ENCODE data around the gene CALCOCO2.

Gene CALCOCO2

DNA sequence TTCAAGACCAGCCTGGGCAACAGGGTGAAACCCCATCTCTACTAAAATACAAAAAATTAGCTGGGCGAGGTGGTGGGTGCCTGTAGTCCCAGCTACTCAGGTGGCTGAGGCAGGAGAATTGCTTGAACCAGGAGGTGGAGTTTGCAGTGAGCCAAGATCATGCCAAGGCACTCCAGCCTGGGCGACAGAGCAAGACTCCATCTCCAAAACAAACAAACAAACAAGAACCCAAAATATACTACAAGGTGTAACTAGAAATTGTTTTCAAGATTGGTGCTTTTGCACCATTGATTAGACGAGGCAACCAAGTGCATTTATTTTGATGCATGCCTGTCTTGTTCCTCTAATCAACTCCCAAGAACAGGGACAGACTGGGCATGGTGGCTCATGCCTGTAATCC, 41.6 kb downstream of the CALCOCO2 start:
- in situ Hi-C loops (cut with MboI; ENCODE audit: low sequenced_read_pairs): loop anchor here (10.0 kb wide), 1 partner anchor 198 kb away; no protein-coding TSS in a partner anchor

DNA sequence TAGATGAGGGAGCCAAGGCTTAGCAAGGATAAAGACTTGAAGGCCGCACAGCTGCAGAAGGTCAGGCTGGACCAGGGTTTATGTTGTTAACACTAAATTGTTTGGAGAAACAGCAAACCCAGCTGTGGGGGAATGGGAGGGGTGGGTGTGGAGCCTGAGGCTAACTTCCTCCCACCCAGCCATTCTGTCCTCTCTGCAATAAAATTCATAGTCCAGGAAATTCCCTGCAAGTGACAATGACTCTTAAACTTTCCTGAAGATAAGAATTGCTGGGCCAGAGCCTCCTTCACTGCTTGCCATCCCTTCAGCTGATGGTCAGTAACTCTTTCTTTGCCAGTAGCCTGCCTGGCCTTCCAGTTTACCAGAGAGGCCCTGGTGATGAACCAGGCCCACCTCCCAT, 42.4 kb downstream of the CALCOCO2 start:
- in situ Hi-C loops (cut with MboI; ENCODE audit: low sequenced_read_pairs): loop anchor here (10.0 kb wide), 1 partner anchor 198 kb away; no protein-coding TSS in a partner anchor

DNA sequence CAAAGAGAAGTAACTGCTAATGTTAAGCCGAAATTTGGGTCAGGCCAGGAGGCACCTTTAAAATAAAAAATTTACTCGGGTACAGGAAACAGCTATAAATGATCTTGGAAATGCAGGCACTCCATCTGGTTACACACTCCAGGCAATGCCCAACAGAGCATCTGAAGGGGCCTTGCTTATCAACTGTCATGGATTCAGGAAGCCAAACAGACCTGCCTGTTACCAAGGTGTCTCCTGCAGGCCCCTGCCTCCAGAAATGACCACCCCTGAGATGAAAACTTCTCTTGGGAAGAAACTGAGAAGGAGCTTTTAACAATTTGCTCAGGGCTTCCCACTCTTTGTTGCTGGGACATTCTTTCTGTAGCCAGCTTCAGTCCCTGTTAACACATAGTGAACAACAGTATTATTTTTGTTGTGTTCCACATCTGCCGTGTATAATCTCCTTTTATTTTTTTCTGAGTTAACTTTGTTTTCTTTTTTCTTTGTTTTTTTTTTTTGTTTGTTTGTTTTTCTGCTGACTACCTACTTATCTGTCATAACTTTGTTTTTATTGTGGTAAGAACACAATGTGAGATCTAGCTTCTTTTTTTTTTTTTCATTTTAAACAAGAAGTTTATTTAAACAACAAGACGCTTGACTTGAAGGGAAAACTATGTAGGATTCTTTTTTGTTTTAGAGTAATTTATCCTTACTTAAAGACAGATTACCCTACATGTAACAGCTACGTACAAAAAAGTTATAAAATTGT, 43.0 kb downstream of the CALCOCO2 start:
- in situ Hi-C loops (cut with MboI; ENCODE audit: low sequenced_read_pairs): loop anchor here (10.0 kb wide), 1 partner anchor 199 kb away; no protein-coding TSS in a partner anchor

DNA sequence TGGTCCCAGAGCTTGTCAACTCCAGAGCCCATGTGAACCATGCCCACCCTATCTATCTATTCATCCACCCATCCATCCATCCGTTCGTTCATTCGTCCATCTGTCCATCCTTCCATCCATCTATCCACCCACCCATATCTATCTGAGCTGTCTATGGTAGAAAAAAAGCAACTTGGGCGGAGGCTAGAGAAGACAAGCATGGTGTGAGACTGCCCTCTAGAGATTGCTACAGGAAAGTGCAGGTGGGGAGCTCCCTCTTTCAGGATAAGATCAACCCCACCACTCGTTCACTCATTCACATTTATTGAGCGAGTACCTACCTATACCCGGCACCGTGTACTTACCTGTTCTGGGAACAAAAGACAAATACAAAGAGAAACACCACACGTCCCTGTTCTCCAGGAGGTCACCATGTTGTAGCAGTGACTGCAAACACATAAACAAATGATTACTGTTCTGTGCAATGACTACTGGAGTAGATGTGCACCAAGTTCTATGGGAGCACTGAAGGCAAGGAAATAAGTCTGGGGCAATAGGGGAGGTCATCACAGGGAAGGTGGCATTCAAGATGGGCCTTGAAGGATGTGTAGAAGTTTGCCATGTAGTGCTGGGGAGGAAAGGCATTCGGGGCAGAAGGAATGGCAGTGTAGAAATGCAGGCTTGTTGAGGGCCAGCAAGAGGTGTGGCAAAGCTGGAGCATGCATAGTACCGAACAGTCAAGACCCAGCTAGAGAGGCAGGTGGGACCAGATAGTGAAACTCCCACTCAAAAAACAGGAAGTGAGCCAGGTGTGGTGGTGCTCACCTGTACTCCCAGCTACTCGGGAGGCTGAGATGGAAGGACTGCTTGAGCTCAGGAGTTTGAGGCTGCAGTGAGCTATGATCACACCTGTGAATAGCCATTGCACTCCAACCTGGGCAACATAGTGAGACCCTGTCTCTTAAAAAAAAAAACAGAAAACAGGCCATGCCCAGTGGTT, 48.4 kb downstream of the CALCOCO2 start:
- in situ Hi-C loops (cut with MboI; ENCODE audit: low sequenced_read_pairs): loop anchor here (5.0 to 10.0 kb wide), 2 partner anchors 62 to 204 kb away; partner anchors contain the start of gene TTLL6

DNA sequence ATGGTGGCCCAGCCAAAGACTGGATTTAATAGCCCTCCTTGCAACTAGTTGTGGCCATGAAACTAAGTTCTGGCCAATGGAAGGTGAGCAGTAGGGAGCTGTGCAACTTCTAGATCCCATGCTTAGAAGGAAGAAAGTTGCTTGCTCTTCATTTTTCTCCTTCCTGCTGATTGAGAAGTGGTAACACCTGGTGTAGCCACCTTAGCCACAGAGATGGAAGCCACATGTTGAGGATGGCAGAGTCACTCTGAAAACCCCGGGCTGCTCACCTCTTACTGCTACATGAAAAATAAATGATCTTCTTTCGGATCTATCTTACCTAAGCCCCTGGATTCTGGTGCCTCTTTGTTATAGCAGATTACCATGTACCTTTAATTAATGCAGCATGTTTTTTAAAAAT, 51.4 kb downstream of the CALCOCO2 start:
- in situ Hi-C loops (cut with MboI; ENCODE audit: low sequenced_read_pairs): no loop called here

DNA sequence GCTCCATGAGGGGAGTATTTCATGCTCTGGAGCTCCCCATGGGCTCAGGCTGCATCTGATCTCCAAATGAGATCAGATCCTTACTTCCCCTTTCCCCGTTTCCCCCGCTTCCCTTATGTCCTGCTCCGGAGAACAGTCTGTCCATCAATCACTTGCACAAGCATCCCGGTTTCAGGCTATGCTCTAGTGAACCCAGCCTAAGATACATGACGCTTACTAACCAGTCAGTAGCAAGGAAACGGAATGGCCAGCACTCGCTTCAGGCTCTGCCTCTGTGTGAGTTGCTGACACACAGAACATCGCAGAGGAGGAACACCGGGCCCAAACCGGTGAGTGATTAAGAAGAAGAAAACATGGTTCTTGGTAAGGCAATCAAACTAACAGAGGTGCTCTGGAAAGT, 52.3 kb downstream of the CALCOCO2 start:
- in situ Hi-C loops (cut with MboI; ENCODE audit: low sequenced_read_pairs): no loop called here

DNA sequence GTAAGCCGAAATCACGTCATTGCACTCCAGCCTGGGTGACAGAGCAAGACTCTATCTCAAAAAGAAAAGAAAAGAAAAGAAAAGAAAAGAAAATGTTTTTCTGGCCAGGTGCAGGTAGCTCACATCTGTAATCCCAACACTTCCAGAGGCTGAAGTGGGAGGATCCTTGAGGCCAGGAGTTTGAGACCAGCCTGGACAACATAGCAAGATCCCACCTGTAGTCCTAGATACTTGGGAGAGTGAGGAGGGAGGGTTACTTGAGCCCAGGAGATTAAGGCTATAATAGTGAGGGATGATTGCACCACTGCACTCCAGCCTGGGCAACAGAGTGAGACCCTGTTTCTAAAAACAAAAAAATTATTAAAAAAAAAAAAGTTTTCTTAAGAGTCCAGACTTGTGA, 59.3 kb downstream of the CALCOCO2 start:
- in situ Hi-C loops (cut with MboI; ENCODE audit: low sequenced_read_pairs): no loop called here

DNA sequence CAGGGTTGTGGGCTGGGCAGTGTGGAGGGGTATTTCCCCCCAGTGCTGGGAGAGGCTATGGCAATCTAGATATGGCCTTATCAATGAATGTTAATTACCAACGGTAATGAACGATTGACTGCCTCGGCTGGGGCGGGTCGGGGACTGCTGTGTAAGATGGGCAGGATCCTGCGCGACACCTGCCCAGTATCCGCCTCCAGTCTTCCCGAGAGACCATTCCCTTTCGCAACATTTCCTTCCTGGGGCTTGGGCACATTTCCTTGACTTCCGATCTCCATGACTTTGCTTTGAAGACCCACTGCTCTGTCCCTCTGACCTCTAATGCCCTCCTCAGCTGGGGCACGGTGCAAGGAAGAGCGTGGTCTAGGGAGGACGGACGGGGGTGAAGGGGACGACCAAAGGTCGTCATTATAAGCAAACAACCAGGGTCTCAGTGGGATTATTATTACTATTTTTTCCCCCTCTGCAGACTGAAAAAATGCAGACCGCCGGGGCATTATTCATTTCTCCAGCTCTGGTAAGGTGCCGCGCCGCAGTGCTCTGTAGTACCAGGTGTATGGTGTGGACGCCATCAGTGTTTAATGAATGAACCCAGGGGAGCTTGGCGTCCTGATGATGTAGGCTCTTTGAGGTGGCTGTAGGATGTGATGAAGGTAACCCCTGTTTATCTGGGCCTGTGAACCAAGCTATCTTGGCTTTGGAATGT, 62.3 kb downstream of the CALCOCO2 start:
- in situ Hi-C loops (cut with MboI; ENCODE audit: low sequenced_read_pairs): no loop called here

DNA sequence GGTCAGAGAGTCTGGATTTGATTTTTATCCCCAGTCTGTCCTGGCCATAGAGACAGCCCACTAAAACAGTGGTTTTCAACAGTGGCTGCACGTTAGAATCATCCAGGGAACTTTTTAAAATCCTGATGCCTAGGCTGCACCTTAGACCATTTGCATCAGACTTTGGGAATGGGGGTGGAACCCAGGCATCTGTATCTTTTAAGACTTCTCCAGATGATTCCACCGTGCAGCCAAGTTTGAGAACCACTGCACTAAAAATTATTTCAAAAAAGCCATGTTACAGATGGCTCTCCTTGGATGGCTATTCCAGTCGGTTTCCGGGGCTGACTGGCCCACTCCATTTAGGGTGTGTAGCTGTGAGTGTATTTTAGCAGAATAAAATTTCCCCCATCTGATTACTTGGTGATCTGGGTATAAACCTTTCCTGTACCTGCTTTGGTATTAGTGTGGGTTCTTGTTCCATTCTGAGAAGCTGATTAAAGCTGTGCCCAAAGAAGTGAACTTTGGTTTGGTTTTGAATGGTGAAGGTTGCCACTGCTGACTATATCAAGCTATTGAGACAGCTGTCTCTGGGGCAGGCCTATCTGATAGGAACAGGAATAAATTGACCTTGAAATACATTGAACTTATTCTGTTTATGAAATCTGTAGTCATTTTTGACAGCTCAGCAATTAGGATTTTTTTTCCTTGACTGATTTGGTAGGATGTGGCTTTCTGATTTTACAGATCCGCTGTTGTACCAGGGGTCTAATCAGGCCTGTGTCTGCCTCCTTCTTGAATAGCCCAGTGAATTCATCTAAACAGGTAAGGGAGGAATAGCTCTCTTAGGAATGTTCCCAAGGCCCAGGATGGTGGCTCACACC, 63.0 kb downstream of the CALCOCO2 start:
- in situ Hi-C loops (cut with MboI; ENCODE audit: low sequenced_read_pairs): no loop called here

DNA sequence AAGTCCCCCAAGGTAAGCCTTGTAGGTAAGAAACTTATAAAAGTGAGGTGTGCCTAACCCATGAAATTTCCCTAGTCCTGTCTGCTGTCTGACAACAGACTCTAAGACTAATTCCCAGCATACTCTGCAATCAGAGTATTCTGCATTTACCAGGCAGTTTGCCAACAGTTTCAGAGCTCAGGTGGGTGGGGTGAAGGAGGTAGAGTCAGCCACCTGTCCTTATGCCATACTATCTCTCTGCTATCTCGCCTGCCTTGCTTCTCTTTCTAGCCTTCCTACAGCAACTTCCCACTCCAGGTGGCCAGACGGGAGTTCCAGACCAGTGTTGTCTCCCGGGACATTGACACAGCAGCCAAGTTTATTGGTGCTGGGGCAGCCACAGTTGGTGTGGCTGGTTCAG, 64.1 kb downstream of the CALCOCO2 start:
- in situ Hi-C loops (cut with MboI; ENCODE audit: low sequenced_read_pairs): no loop called here

DNA sequence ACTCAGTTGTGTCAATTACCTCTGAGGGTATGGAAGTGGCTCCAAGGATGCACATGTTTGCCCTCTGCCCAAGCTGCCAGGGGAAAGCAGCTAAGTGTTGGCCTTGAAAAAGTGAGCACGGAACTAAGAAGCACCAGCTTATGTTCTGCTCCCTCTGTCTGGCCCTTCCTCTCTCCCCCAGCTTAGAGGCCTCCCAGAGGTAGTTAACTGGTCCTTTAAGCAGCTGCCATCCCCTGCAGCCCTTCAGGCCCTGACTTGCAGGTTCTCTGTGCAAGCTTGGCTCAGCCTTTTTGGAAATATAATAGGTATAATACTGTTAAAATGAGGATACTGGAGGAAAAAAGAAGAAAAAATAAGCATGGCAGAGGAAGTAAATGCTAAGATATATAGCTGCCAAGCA, 70.4 kb downstream of the CALCOCO2 start:
- in situ Hi-C loops (cut with MboI; ENCODE audit: low sequenced_read_pairs): no loop called here

DNA sequence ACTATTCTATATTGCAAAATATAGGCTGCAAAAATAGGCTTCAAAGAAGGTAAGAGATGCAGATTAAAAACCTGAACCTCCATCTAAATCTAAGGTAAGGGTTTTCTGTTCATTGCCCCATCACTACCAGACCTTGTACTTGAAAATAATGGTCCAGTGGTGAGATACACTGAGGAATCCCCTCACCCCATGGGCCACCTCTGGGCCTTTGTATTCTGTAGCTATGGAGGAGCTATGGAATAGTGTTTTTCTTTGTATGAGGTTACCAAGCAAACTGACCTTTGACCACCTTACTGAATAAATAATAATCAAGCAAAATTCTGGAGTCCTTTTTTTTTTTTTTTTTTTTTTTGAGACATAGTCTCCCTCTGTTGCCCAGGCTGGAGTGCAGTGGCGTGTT, 72.6 kb downstream of the CALCOCO2 start:
- in situ Hi-C loops (cut with MboI; ENCODE audit: low sequenced_read_pairs): no loop called here

DNA sequence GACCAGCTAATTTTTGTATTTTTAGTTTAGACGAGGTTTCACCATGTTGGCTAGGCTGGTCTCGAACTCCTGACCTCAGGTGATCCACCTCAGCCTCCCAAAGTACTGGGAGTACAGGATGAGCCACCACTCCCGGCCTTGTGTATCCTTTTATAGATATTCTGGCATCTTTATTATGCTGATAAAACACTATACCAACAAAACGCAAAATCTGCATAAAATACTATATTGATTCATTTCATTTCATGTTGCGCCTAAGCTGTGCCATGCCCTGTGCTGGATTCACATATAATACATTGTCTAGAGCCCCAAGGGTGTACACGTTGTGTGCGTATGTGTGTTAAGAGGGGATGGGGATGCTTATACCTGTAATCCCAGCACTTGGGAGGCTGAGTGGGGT, 73.6 kb downstream of the CALCOCO2 start:
- in situ Hi-C loops (cut with MboI; ENCODE audit: low sequenced_read_pairs): no loop called here

DNA sequence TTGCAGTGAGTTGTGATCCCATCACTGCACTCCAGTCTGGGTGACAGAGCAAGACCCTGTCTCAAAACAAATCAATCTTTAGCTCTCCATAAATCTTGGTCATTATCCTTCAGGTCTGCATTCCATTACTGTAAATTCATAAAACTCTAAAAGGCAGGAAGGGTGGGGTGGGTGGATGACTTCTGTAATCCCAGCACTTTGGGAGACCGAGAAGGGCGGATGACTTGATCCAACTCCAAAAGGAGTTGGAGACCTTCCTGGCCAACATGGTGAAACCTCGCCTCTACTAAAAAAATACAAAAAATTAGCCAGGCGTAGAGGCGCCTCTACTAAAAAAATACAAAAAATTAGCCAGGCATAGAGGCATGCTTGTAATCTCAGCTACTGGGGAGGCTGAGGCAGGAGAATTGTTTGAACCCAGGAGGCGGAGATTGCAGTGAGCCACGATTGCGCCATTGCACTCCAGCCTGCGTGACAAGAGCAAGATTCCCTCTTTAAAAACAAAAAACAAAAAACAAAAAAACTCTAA, 75.2 kb downstream of the CALCOCO2 start:
- in situ Hi-C loops (cut with MboI; ENCODE audit: low sequenced_read_pairs): no loop called here

DNA sequence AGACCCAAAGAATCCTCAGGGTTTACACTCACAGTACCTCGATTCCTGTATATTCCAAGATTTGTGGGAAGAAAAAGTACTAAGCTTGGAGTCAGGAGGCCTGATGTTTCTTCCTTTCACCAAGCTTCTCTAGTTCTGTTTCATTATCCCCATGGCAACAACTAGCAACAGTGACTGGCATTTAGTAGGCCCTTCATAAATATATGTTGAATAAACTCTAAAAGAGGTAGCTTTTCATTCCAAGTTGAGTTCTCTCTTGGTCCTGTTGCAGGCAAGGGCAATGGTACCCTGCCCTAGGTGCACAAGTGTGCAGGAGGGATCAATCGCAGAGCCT, 76.8 kb downstream of the CALCOCO2 start:
- in situ Hi-C loops (cut with MboI; ENCODE audit: low sequenced_read_pairs): no loop called here

DNA sequence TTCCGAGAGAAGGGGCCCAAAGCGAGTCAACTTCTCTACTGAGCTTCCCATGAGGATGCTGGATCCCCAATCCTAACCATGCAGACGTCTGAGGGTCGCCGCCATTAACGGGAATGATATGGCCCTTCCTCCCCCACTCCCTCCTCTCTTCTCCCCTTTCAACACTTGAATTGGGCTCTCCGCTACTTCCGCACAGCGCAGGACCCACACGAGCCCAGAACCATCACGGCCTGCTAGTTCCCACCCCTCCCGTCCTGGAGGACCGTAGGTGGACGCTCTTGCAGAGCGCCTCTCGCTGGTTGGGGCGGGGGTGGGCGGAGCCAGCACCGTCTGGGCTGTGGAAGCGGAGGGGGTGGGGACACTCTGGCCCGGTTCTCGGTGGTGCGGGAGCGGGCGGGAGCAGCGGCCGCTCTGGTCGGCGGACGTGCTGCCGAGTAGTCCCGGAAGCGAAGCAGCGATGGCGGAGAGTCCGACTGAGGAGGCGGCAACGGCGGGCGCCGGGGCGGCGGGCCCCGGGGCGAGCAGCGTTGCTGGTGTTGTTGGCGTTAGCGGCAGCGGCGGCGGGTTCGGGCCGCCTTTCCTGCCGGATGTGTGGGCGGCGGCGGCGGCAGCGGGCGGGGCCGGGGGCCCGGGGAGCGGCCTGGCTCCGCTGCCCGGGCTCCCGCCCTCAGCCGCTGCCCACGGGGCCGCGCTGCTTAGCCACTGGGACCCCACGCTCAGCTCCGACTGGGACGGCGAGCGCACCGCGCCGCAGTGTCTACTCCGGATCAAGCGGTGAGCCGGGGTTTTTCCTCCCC, 77.4 kb downstream of the CALCOCO2 start, which contains the start of gene UBE2Z:
Gene UBE2Z (plus strand): TSS at position 361 of the 797 bp plus-strand sequence. CDS start 97 bp downstream, at position 458.
- in situ Hi-C loops (cut with MboI; ENCODE audit: low sequenced_read_pairs): no loop called here

DNA sequence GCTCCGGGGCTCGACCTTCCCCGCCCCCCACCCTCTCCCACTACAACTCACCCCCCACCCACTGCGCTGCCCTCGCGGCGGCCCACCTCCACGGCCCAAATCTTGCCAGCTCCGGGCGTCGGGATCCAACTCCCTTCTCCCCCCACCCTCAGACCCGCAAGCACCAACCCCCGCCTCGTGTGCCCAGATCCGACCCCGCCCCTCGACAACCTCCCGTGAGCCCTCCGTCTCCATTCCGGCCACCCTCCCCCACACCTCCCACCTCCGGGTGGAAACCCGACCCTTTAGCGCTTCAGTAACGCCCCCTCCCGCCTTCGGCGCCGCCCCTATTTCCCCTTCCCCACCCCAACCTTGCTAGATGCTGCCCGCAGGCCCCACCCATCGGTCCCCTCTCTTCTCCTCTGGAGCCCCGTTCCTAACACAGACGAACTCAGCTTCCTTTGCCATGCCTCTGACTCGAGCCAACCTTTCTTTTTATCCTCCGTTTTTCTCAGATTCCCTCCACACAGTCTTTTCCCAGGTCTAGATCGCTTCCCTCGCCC, 78.1 kb downstream of the CALCOCO2 start:
- in situ Hi-C loops (cut with MboI; ENCODE audit: low sequenced_read_pairs): no loop called here

DNA sequence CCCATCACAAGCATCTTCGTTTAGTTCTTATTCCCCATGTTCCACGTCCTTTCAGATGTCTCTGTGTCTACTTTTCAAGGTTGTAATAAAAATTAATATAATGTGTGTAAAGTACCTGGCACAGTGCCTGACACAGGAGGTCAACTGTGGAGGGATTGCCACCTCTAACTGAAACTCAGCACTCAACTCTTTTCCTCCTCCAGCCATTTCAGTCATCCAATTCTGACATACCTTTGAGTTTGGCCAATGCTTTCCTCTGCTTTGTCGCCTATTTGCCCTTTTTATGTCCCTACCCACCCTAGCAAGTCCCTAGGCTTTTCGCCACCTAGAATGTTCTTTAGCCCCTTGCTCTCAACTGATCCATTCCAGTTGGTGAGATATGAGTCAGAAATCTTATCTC, 78.9 kb downstream of the CALCOCO2 start:
- in situ Hi-C loops (cut with MboI; ENCODE audit: low sequenced_read_pairs): no loop called here

DNA sequence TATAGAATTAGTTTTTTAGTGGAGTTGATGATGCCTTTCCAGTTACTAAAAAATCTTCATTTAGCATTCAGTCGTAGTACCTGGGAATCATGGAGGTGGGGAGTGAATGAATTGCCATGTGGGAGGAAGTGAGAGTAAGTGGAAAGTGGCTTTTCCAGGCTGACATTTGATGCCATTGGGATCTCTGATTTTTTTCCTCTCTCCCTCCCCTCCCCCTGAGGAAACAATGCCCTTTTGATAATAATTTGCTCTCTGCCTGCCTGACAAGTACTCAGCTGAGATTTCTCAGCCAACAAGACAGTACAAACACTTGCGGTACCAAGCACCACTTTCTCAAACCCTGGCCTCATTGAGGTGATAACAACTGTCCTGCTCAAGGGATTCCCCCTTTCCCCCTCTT, 79.5 kb downstream of the CALCOCO2 start:
- in situ Hi-C loops (cut with MboI; ENCODE audit: low sequenced_read_pairs): no loop called here
